H1 (cell line): ENCODE measurements around the gene FRRS1. TPM values are rescaled to one million over a fixed set of nuclear protein-coding genes. Genes with fewer than 3 reads are reported as not detected.

Experiments used
- NRF1 ChIP-seq: IDR thresholded peaks from 2 replicates; pipeline ENCODE4 v1.6.1; 2011; ENCODE audit warnings: mild to moderate bottlenecking, low read depth, low read length, improper control_type of control experiment
- SIN3A ChIP-seq, 2 experiments: IDR thresholded peaks in 1 of 2; conservative IDR thresholded peaks in 1 of 2; 2 replicates each; pipeline ENCODE4 v1.6.1; 2011 to 2012; ENCODE audit warnings: low read length in 2 of 2, improper control_type of control experiment in 1 of 2, low read depth in 1 of 2, mild to moderate bottlenecking in 1 of 2
- SP2 ChIP-seq: IDR thresholded peaks from 2 replicates; pipeline ENCODE4 v1.6.1; 2012; ENCODE audit warnings: mild to moderate bottlenecking, low read length, inconsistent platforms
- SUZ12 ChIP-seq: fragments of 200-600 bp; sonication (generic); IDR thresholded peaks from 2 replicates; pipeline ENCODE4 v1.6.1; 2012; ENCODE audit warnings: mild to moderate bottlenecking, inconsistent platforms, low read length, moderate library complexity, mixed read lengths
- TAF1 ChIP-seq: IDR thresholded peaks from 2 replicates; pipeline ENCODE4 v1.6.1; 2011; ENCODE audit warnings: mild to moderate bottlenecking, low read depth, low read length
- polyA plus RNA-seq, 7 experiments: library from polyadenylated mRNA; depleted of rRNA in 3 of 7; stranded (reverse) in 5 of 7; unstranded in 2 of 7; fragments of >200 nt in 5 of 7; fragments of 200-250 nt in 2 of 7; gene quantifications; 1 replicate in 5 of 7; 2 replicates in 1 of 7; 4 replicates in 1 of 7; pipeline versions ENCODE4 v1.2.1 to v1.2.3, GENCODE V29; 2011 to 2013; ENCODE audit warnings: missing spikeins in 2 of 7, mixed read lengths in 2 of 7
- total RNA-seq: library from RNA; stranded (reverse); fragmentation: NEBNext Ultra II Directional; extraction: Animal tissue kit (Norgen Biotek cat#: 25700); gene quantifications from 2 replicates; pipeline ENCODE4 v1.2.1, GENCODE V29; 2021

Gene FRRS1
- total and polyA plus RNA-seq, 2 of the 8 experiments (the other 6 are each of a cell fraction or from before 2014, with no cell fraction given): 3.5 to 6.5 TPM

DNA sequence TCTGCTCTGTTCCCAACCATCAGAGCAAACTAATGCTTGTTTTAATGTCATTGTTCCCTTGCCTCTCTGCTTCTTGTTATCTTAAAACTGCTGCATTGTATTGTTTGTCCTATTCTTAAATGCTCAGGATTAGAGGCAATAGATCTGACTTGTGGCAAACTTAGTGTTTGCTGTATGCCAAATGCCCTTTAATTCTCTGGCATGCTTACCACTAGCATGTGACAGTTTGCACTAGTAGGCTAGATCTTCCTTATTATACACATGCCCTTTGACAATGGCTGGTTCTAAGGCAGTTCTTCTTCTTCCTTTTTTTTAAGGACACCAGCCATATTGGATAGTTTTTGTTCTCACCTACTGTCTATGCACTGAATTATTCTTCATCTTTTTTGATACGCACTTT lies 90.4 kb downstream of the FRRS1 start (continued):
- TF ChIP-seq NRF1 (no peak), SP2 (no peak), SIN3A (conservative IDR thresholded peaks at IDR 0.05 in 1 of 2, IDR thresholded peaks at IDR 0.05 in 1 of 2; ENCODE audit: low read depth in 1 of 2, low read length in 2 of 2) (no peak), SUZ12 (no peak), TAF1 (no peak)
- TF ChIP-seq, all 59 proteins: peak for 0
